Ishikawa (cell line): ENCODE data around the gene CXADR.

Source experiments
- CEBPB ChIP-seq: IDR thresholded peaks from 2 replicates; pipeline ENCODE4 v1.6.1; 2012
- EGR1 ChIP-seq: IDR thresholded peaks from 2 replicates; pipeline ENCODE4 v1.6.1; 2012
- EP300 ChIP-seq: IDR thresholded peaks from 2 replicates; pipeline ENCODE4 v1.6.1; 2012; ENCODE audit warnings: borderline replicate concordance
- MAX ChIP-seq: IDR thresholded peaks from 2 replicates; pipeline ENCODE4 v1.6.1; 2012
- RAD21 ChIP-seq: IDR thresholded peaks from 2 replicates; pipeline ENCODE4 v1.6.1; 2012; ENCODE audit warnings: low read depth
- REST ChIP-seq: IDR thresholded peaks from 2 replicates; pipeline ENCODE4 v1.6.1; 2012; ENCODE audit warnings: low read depth, mild to moderate bottlenecking
- TAF1 ChIP-seq: IDR thresholded peaks from 2 replicates; pipeline ENCODE4 v1.6.1; 2012; ENCODE audit warnings: low read depth, mild to moderate bottlenecking
- TCF12 ChIP-seq: IDR thresholded peaks from 2 replicates; pipeline ENCODE4 v1.6.1; 2012; ENCODE audit warnings: low read depth
- TEAD4 ChIP-seq: IDR thresholded peaks from 2 replicates; pipeline ENCODE4 v1.6.1; 2012
- USF1 ChIP-seq: IDR thresholded peaks from 2 replicates; pipeline ENCODE4 v1.6.1; 2012
- YY1 ChIP-seq: IDR thresholded peaks from 2 replicates; pipeline ENCODE4 v1.6.1; 2012; ENCODE audit warnings: low read depth

GRCh38 chr21:17527711-17528110 lies 14.9 kb downstream of the CXADR start:
- TF ChIP-seq EP300, result no peak
- TF ChIP-seq RAD21, result no peak
- TF ChIP-seq YY1, result no peak
- no peak for TF ChIP-seq EGR1
- TF ChIP-seq REST, result no peak
- TF ChIP-seq USF1, result no peak
- no peak for TF ChIP-seq MAX
- no peak for TF ChIP-seq TAF1
- no peak for TF ChIP-seq TEAD4
- TF ChIP-seq CEBPB, result no peak
- no peak for TF ChIP-seq TCF12
